AG09319 (cell line): ENCODE data around the gene RCOR2.
A peak's percentile ranks its signal among the peaks of the same experiment; 100 is the strongest.

ENCODE experiments used
- DNase-seq: peaks from one replicate; pipeline ENCODE4 v3.0.0-alpha.2; 2010; ENCODE audit warnings: low read depth; ENCODE audit errors: extremely low read depth
- CTCF ChIP-seq: IDR thresholded peaks from 2 replicates; pipeline ENCODE4 v1.5.1; 2011; ENCODE audit warnings: low read depth, mild to moderate bottlenecking, inconsistent platforms, low read length, moderate library complexity

Gene RCOR2

GRCh38 chr11:63945477-63946163 is 28.7 kb upstream of the RCOR2 start:
- peak; percentile 39 for DNase-seq
- TF ChIP-seq CTCF = peak; percentile 64

GRCh38 chr11:63944987-63945386 is 28.0 kb upstream of the RCOR2 start:
- no peak for DNase-seq

GRCh38 chr11:63942803-63943202 is 25.8 kb upstream of the RCOR2 start:
- no peak for DNase-seq
- TF ChIP-seq CTCF = no peak

More at GRCh38 chr11:63944987-63945386, 28.0 kb upstream of the RCOR2 start:
- no peak for TF ChIP-seq CTCF

GRCh38 chr11:63941901-63942300 is 24.9 kb upstream of the RCOR2 start:
- DNase-seq = no peak
- TF ChIP-seq CTCF = no peak

- no peak for TF ChIP-seq CTCF
- DNase-seq = no peak
Observed at GRCh38 chr11:63940786-63941185, 23.8 kb upstream of the RCOR2 start.

GRCh38 chr11:63939397-63939891 is 22.5 kb upstream of the RCOR2 start:
- DNase-seq = no peak
- TF ChIP-seq CTCF = no peak

- peak; percentile 79 for DNase-seq
- no peak for TF ChIP-seq CTCF
Observed at GRCh38 chr11:63938479-63939396, 21.8 kb upstream of the RCOR2 start, which contains the start of gene NAA40. Gene NAA40, plus strand, starts transcription at chr11:63939002. Its CDS starts 95 bp downstream, at chr11:63939097.
